GM13976 (cell line): ENCODE results near the gene NGF.
A peak's percentile ranks its signal among the peaks of the same experiment; 100 is the strongest.
"Not testable (repeated sequence)": the region's sequence is repeated elsewhere in the genome, so short reads cannot be mapped to it uniquely, and the experiment has no call there.

Experiments
- DNase-seq: peaks from one replicate; pipeline ENCODE4 v3.0.0; 2012; ENCODE audit warnings: low spot score
- in situ Hi-C: fragments of 300-500 bp; cut with MboI; formaldehyde crosslinking; loops from one replicate; pipeline ENCODE4 v1.12.0; 2022; ENCODE audit warnings: low sequenced_read_pairs, mixed read lengths, inconsistent platforms; ENCODE audit not compliant: unreplicated experiment
- TF ChIP-seq, protein P1 (sequence below): IDR thresholded peaks from 2 replicates; pipeline ENCODE4 v1.5.1; 2012; ENCODE audit warnings: borderline replicate concordance, mild to moderate bottlenecking; ENCODE audit not compliant: insufficient read depth; ENCODE audit errors: extremely low read depth, missing control alignments, control extremely low read depth

NGF gene

DNA sequence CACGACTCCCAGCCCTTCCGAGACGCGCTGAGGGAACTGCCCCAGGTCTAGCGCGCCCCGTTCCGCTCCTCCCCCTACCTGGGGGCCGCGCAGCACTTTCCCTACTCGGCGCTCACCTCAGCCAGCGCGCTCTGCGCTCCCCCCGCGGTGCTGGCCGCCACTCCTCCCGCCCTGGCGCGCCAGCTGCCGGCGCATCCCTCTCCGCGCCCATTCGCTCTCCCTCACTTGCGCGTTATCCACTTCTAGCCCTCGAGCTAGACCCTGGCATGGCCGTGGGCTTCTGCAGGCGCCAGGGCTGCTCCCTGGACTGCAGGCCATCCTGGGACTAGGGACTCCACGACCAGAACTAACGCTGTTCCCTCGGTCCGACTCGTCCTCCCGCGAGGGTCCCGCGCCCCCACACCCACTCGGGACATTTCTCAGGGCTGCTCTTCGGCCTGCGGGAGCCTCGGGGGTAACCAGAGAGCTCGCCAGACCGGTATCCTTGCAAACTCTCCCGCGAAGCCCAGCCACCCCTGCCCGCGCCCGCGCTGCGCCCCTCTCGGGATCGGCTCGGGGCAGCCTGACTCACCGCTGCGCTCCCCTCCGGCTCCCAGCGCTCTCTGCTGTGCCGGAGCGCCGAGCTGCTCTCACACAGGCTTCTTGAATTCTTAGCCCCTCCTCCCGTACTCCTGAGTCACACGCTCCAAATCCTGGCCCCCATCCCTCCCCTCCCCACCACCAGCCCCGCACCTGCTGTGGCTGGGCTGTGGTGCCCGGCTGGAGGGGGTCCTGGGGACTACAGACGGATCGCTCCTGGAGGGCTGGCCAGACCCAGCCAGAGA lies at the start of gene NGF:
Gene NGF, minus strand, starts transcription at position 617 of the 824 bp plus-strand sequence. CDS start 51,454 bp downstream, outside the sequence.
- DNase-seq, result peak; percentile 16
- TF ChIP-seq, protein P1, sequence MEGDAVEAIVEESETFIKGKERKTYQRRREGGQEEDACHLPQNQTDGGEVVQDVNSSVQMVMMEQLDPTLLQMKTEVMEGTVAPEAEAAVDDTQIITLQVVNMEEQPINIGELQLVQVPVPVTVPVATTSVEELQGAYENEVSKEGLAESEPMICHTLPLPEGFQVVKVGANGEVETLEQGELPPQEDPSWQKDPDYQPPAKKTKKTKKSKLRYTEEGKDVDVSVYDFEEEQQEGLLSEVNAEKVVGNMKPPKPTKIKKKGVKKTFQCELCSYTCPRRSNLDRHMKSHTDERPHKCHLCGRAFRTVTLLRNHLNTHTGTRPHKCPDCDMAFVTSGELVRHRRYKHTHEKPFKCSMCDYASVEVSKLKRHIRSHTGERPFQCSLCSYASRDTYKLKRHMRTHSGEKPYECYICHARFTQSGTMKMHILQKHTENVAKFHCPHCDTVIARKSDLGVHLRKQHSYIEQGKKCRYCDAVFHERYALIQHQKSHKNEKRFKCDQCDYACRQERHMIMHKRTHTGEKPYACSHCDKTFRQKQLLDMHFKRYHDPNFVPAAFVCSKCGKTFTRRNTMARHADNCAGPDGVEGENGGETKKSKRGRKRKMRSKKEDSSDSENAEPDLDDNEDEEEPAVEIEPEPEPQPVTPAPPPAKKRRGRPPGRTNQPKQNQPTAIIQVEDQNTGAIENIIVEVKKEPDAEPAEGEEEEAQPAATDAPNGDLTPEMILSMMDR, result no peak
- in situ Hi-C loops, result no loop called here

DNA sequence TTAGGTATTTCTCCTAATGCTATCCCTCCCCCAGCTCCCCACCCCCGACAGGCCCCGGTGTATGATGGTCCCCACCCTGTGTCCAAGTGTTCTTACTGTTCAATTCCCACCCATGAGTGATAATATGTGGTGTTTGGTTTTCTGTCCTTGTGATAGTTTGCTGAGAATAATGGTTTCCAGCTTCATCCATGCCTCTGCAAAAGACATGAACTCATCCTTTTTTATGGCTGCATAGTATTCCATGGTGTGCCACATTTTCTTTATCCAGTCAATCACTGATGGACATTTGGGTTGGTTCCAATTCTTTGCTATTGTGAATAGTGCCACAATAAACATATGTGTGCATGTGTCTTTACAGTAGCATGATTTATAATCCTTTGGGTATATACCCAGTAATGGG lies 45.4 kb upstream of the NGF start:
- in situ Hi-C loops, DNase-seq: not testable (repeated sequence)

DNA sequence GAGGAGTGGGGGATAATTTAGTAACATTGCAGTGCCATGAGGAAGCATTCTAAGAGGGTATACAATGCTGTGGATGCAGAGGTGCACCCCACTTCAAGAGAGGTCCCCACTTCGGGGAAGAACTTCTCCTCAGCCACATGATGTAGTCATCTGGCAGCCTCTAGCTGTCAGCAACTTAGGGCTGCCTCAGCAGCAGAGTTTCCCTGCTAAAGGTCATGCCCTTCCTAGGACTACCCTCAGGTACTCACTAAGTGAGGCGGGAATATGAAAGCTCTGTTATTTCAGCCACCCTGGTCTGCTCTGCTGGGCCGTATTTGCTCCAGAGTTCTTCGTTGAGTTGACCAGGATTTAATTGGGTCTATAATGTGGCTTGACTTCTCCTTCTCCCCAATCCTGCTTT lies 41.9 kb upstream of the NGF start:
- TF ChIP-seq, protein P1, result no peak
- DNase-seq, result no peak
- in situ Hi-C loops, result no loop called here

DNA sequence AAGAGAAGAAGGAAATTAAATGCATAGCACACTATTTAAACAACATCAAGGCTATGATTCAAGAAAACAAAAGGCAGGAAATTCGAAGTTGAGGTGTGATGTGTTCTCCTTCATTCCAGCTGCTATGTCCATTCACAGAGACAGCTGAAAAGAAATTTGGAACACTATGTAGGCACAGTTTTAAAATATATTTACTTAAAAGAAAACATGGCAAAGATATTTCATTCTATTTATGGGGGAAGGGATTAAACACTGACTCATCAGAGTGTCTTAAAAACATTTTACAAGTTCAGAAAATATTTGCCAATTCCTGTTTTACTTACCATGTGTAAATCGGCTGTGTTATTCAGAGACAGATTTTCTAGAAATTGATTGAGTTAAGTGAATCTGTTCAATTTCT lies 39.4 kb upstream of the NGF start:
- TF ChIP-seq, protein P1, result no peak
- in situ Hi-C loops, result no loop called here
- no peak for DNase-seq

DNA sequence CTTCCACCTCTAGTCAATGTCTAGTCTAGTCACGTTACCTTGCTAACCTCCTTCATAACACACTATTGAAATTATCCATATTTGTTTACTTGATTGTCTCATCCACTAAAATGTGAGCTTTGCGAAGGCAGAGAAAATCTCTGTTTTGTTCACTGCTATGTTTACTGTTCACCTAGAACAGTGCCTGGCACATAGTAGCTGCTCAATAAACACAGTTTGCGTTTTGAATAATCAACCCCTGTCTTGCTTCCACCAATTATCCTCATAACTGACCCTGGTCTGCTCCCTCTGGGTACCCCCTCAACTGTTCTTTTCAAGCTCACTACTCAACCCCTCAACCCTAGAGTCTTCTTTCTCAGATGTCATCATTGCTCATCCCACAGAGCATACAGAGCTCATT lies 36.5 kb upstream of the NGF start:
- in situ Hi-C loops, result no loop called here
- TF ChIP-seq, protein P1, result no peak
- DNase-seq, result no peak

DNA sequence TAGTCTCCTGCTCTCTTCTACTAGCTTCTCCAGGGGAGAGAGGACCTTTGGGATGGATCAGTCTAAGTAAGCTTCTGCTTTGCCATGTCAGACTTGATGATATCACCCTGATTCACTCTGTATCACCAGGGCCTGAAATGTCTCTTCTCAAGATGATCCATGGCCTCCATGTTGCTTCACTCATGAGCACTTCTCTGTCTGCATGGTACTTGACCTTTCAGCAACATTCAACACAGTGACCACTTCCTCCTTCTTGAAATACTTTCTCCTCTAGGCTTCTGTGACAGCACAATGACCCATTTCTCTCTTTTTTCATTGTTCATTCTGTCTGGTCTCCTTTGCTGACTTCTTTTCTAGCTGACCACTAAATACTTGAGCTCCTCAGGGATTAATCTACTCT lies 35.3 kb upstream of the NGF start:
- DNase-seq, result no peak
- in situ Hi-C loops, result no loop called here
- TF ChIP-seq, protein P1, result no peak

DNA sequence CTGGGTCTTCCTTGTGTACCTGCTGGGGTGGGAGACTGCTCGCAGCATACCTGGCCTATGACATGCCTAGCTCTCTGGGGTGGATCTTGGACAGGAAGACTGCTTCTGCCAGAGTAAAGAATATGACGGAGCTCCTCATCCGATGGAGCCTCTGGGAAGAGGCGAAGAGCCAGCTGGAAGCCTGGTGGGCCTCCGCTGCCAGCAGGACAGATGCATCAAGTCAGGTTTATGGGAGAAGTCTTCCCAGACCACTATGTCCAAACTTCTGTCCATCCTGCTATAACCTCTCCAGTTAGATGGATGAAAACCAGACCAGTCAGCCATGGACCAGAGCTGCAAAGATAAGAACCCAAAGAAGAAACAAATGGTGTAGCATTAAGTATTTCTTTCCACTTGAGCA lies 27.7 kb upstream of the NGF start:
- no peak for DNase-seq
- in situ Hi-C loops, result no loop called here
- TF ChIP-seq, protein P1, result no peak
